Esophagus squamous epithelium (tissue), 4 donors: Measurements from ENCODE around the gene AP4M1.

Experiments
- POLR2A ChIP-seq, 4 donors: fragments of 450-650 bp; IDR thresholded peaks; one replicate each; pipeline ENCODE4 v1.6.1; 2017; ENCODE audit warnings: antibody characterized with exemption in 4 of 4, mild to moderate bottlenecking in 4 of 4, moderate library complexity in 3 of 4
- TF ChIP-seq, protein P1 (sequence below), 6 experiments: fragments of 450-650 bp in 4 of 6; fragments of 200-600 bp in 2 of 6; sonication (generic) in 2 of 6; IDR thresholded peaks; one replicate each; pipeline ENCODE4 v1.5.1; 2016 to 2019; ENCODE audit warnings: antibody characterized with exemption in 6 of 6, mild to moderate bottlenecking in 4 of 6, moderate library complexity in 4 of 6

DNA sequence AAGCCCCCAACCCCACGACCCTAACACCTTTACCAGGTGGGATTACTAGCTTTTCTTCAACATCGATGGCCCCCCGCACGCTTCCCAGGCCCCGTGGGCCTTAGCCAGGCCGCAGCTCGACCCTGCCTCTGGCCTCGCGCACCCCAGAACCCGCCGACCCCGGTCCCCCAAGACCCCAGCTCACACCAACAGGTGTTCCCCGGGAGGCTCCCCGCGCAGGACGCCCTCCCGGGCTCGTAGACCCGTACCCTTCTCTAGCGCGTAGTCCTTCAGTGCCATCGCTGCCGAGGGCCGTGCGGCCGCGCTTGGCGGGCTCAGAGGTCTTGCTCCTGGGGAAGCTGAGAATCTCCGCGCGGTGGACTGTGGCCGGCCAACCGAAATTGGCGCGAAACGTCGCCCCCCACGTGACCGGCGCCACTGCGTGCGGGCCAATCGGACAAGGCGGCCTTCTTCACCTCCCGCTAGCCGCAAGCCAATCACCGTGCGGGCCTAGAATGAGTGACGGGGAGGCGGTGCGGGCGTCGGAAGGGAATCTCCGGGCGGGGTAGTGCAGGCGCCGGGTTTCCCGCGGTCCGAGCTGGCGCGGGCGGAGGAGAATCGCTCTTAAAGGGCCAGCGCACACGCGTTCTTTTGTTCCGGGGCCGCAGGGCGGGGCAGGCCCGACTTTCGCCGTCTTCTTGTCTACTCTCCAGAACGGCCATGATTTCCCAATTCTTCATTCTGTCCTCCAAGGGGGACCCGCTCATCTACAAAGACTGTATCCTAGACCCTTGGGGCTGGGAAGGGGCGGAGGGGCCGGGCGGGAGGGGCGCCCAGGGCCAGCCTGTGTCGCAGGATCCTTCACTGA lies at the start of gene AP4M1, which contains the start of gene MCM7:
- TF ChIP-seq, protein P1, sequence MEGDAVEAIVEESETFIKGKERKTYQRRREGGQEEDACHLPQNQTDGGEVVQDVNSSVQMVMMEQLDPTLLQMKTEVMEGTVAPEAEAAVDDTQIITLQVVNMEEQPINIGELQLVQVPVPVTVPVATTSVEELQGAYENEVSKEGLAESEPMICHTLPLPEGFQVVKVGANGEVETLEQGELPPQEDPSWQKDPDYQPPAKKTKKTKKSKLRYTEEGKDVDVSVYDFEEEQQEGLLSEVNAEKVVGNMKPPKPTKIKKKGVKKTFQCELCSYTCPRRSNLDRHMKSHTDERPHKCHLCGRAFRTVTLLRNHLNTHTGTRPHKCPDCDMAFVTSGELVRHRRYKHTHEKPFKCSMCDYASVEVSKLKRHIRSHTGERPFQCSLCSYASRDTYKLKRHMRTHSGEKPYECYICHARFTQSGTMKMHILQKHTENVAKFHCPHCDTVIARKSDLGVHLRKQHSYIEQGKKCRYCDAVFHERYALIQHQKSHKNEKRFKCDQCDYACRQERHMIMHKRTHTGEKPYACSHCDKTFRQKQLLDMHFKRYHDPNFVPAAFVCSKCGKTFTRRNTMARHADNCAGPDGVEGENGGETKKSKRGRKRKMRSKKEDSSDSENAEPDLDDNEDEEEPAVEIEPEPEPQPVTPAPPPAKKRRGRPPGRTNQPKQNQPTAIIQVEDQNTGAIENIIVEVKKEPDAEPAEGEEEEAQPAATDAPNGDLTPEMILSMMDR (IDR thresholded peaks at IDR 0.05), result peak in 2 of 6 experiments; percentile 2 to 6
- TF ChIP-seq POLR2A (IDR thresholded peaks at IDR 0.05), result peak in 1 of 4 donors; percentile 28
